Subcutaneous abdominal adipose tissue (tissue), 5 donors: ENCODE data around the gene POMT1.
A peak's percentile ranks its signal among the peaks of the same experiment; 100 is the strongest.
"Not testable (repeated sequence)": the region's sequence is repeated elsewhere in the genome, so short reads cannot be mapped to it uniquely, and the experiment has no call there.

Experiments
- H3K27ac ChIP-seq: one replicate; pipeline ENCODE4 v1.7.0; 2013; ENCODE audit warnings: low read depth, mild to moderate bottlenecking, inconsistent platforms, low read length, moderate library complexity
- H3K27me3 ChIP-seq, 5 donors: one replicate each; pipeline ENCODE4 v1.7.0; 2013; ENCODE audit warnings: low read length in 5 of 5, inconsistent platforms in 1 of 5; ENCODE audit not compliant: control insufficient read depth in 5 of 5, insufficient read depth in 4 of 5
- H3K36me3 ChIP-seq, 5 donors: one replicate each; pipeline ENCODE4 v1.7.0; 2013; ENCODE audit warnings: low read length in 5 of 5; ENCODE audit not compliant: control insufficient read depth in 5 of 5, insufficient read depth in 5 of 5
- H3K4me1 ChIP-seq, 5 donors: one replicate each; pipeline ENCODE4 v1.7.0; 2013; ENCODE audit warnings: low read length in 5 of 5, mild to moderate bottlenecking in 3 of 5, moderate library complexity in 1 of 5; ENCODE audit not compliant: control insufficient read depth in 5 of 5, insufficient read depth in 5 of 5
- H3K4me3 ChIP-seq, 5 donors: one replicate each; pipeline ENCODE4 v1.7.0; 2013; ENCODE audit warnings: low read length in 5 of 5, low read depth in 1 of 5
- H3K9ac ChIP-seq, 5 donors: one replicate each; pipeline ENCODE4 v1.7.0; 2013; ENCODE audit warnings: low read length in 5 of 5, mild to moderate bottlenecking in 4 of 5, moderate library complexity in 3 of 5
- H3K9me3 ChIP-seq, 5 donors: one replicate each; pipeline ENCODE4 v1.7.0; 2013; ENCODE audit warnings: low read length in 5 of 5; ENCODE audit not compliant: control insufficient read depth in 5 of 5
- donor health status: healthy.
- donor health status: healthy.
- donor health status: healthy.
- donor health status: healthy.
- donor health status: healthy.

POMT1 gene

DNA sequence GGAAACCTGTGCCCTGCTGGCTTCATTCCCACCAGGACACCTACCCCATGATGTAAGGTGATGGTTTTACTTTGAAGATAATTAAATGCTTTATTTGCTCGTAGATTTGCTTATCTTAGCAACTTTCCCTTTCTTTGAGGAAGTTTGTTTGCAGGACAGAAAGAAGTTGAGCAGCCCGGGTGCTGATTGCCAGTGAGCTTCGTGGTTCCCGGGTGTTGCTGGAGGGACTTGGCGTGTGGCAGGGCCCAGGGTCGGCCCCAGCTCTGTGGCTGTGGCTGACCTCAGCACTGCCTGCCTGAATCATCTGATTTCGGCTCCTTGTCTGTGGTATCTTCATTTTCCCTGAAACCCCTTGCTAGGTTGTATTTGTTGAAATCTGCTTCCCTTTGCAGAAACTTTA is 8.7 kb downstream of the POMT1 start:
- Histone ChIP-seq H3K27me3 (no peaks in the 10 kb centered on the region), H3K27ac (no peak overlapping the region), H3K4me3 (no peak overlapping the region), H3K9me3 (no peaks in the 10 kb centered on the region), H3K9ac (no peak overlapping the region), H3K4me1 (peaks cover 0 to 5% (median 0%) of the 10 kb centered on the region in 5 donors), H3K36me3 (peaks cover 3 to 86% (median 68%) of the 10 kb centered on the region in 5 donors)

DNA sequence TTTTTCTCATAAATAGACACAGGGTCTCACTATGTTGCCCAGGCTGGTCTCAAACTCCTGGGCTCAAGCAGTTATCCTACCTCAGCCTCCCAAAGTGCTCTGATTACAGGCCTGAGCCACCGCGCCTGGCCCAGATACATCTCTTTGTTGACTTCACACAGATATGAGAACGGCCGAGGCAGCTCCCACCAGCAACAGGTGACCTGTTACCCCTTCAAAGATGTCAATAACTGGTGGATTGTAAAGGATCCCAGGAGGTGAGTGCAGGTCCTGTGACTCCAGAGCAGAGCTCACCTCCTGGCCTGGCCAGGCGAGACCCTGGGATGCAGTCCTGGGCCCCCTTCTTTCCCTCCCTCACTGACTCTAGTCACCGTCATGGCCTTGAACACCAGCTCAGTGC is 9.2 kb downstream of the POMT1 start:
- Histone ChIP-seq H3K4me1 (peaks cover 0 to 5% (median 0%) of the 10 kb centered on the region in 5 donors), H3K9ac (no peak overlapping the region), H3K27ac (no peak overlapping the region), H3K4me3 (no peak overlapping the region), H3K9me3 (no peaks in the 10 kb centered on the region), H3K27me3 (no peaks in the 10 kb centered on the region), H3K36me3 (peaks cover 3 to 91% (median 73%) of the 10 kb centered on the region in 5 donors)

GRCh38 chr9:131513177-131513576 is 10.5 kb downstream of the POMT1 start:
- Histone ChIP-seq H3K36me3 (peaks cover 3 to 93% (median 74%) of the 10 kb centered on the region in 5 donors), H3K4me3 (no peak overlapping the region), H3K9ac (no peak overlapping the region), H3K27ac (no peak overlapping the region), H3K27me3 (no peaks in the 10 kb centered on the region), H3K4me1 (peaks cover 0 to 5% (median 0%) of the 10 kb centered on the region in 5 donors), H3K9me3 (no peaks in the 10 kb centered on the region)

- H3K27ac ChIP-seq, H3K9me3 ChIP-seq, H3K4me3 ChIP-seq, H3K27me3 ChIP-seq, H3K4me1 ChIP-seq, H3K9ac ChIP-seq: not testable (repeated sequence)
- peaks cover 0 to 96% (median 89%) of the 10 kb centered on the region in 5 donors for H3K36me3 ChIP-seq
Observed at GRCh38 chr9:131515559-131516031, 12.9 kb downstream of the POMT1 start.

DNA sequence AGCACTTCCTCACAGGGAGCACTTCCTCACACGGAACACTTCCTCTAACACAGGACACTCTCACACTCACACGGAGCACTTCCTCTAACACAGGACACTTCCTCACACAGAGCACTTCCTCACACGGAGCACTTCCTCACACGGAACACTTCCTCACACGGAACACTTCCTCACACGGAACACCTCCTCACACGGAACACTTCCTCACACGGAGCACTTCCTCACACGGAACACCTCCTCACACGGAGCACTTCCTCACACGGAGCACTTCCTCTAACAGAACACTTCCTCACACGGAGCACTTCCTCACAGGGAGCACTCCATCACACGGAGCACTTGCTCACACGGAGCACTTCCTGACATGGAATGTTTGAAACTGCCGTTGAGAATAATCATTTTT is 13.4 kb downstream of the POMT1 start:
- Histone ChIP-seq H3K36me3 (peaks cover 0 to 96% (median 87%) of the 10 kb centered on the region in 5 donors), H3K4me1 (peaks cover 0 to 5% (median 0%) of the 10 kb centered on the region in 5 donors), H3K4me3 (no peak overlapping the region), H3K27ac (no peak overlapping the region), H3K9ac (no peak overlapping the region), H3K27me3 (no peaks in the 10 kb centered on the region), H3K9me3 (no peaks in the 10 kb centered on the region)

- no peaks in the 10 kb centered on the region for H3K9me3 ChIP-seq
- H3K4me1 ChIP-seq: no peaks in the 10 kb centered on the region
- no peak overlapping the region for H3K4me3 ChIP-seq
- H3K27ac ChIP-seq: no peak overlapping the region
- peaks cover 0 to 96% (median 87%) of the 10 kb centered on the region in 5 donors for H3K36me3 ChIP-seq
- no peaks in the 10 kb centered on the region for H3K27me3 ChIP-seq
- H3K9ac ChIP-seq: no peak overlapping the region
Observed at GRCh38 chr9:131516930-131517329, 14.2 kb downstream of the POMT1 start.

DNA sequence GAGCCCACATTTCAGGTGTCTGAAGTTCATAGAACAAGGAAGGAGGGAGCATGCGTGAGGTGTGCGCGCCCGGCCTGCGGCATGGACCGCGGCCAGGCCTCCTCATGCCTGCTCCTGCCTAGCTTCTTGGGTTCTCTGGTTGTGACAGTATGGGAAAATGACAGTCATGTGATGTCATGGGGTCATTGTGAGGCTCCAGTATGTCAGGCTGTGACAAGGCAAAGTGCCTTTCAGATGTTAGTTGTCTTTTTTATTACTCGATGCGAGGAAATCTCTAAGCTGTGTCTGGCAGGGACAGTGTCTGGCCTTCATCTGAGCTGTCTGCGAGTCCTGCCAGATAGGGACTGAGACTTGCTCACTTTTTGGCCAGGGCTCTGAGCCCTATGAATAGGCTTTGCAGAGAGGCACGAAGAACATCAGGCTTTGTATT is 15.1 kb downstream of the POMT1 start:
- H3K27ac ChIP-seq: no peak overlapping the region
- no peak overlapping the region for H3K4me3 ChIP-seq
- H3K9ac ChIP-seq: no peak overlapping the region
- H3K9me3 ChIP-seq: no peaks in the 10 kb centered on the region
- peaks cover 0 to 97% (median 90%) of the 10 kb centered on the region in 5 donors for H3K36me3 ChIP-seq
- H3K4me1 ChIP-seq: no peaks in the 10 kb centered on the region
- no peaks in the 10 kb centered on the region for H3K27me3 ChIP-seq

DNA sequence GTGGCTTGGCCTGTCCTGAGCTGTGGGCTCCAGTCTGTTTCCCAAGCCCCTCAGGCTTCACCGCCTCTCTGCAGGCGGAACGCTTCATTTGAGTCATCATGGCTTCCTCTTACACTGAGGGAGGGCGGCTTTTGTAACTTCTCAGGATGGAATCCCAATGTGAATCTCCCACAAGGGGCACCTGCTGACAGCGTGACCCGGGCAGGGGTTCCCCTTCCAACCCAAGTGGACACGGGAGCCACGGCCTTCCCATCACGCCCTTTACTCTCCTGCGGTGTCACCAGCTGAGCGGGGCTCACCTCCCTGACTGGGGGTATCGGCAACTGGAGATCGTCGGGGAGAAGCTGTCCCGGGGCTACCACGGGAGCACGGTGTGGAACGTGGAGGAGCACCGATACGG is 15.8 kb downstream of the POMT1 start:
- no peaks in the 10 kb centered on the region for H3K4me1 ChIP-seq
- peaks cover 0 to 97% (median 90%) of the 10 kb centered on the region in 5 donors for H3K36me3 ChIP-seq
- no peaks in the 10 kb centered on the region for H3K27me3 ChIP-seq
- H3K27ac ChIP-seq: no peak overlapping the region
- no peaks in the 10 kb centered on the region for H3K9me3 ChIP-seq
- H3K9ac ChIP-seq: no peak overlapping the region
- no peak overlapping the region for H3K4me3 ChIP-seq

GRCh38 chr9:131520503-131520902 is 17.8 kb downstream of the POMT1 start:
- Histone ChIP-seq H3K9ac (no peak overlapping the region), H3K9me3 (no peaks in the 10 kb centered on the region), H3K27ac (no peak overlapping the region)

DNA sequence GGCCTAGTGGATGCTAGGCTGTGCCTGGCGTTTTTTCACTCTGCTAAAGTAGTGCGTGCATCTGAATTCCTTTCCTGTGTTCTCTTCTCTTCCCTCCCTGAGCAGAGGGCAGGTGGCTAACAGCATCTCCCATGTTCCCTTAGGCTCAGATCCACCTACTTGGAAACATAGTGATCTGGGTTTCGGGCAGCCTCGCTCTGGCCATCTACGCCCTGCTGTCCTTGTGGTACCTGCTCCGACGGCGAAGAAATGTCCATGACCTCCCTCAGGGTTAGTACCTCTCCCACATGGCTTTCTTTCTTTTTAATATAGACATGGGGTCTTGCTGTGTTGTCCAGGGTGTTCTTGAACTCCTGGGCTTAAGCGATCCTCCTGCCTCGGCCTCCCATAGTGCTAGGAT is 18.5 kb downstream of the POMT1 start:
- no peaks in the 10 kb centered on the region for H3K27me3 ChIP-seq
- no peaks in the 10 kb centered on the region for H3K4me1 ChIP-seq
- no peak overlapping the region for H3K4me3 ChIP-seq
- no peaks in the 10 kb centered on the region for H3K9me3 ChIP-seq
- no peak overlapping the region for H3K27ac ChIP-seq
- peaks cover 0 to 97% (median 95%) of the 10 kb centered on the region in 5 donors for H3K36me3 ChIP-seq
- H3K9ac ChIP-seq: peak overlapping the region in 1 of 5 donors; percentile 14

More at GRCh38 chr9:131520503-131520902, 17.8 kb downstream of the POMT1 start:
- Histone ChIP-seq H3K36me3 (peaks cover 0 to 97% (median 94%) of the 10 kb centered on the region in 5 donors), H3K4me3 (no peak overlapping the region), H3K27me3 (no peaks in the 10 kb centered on the region), H3K4me1 (no peaks in the 10 kb centered on the region)
